ENCODE data around the gene MICOS13.

Gene MICOS13

DNA sequence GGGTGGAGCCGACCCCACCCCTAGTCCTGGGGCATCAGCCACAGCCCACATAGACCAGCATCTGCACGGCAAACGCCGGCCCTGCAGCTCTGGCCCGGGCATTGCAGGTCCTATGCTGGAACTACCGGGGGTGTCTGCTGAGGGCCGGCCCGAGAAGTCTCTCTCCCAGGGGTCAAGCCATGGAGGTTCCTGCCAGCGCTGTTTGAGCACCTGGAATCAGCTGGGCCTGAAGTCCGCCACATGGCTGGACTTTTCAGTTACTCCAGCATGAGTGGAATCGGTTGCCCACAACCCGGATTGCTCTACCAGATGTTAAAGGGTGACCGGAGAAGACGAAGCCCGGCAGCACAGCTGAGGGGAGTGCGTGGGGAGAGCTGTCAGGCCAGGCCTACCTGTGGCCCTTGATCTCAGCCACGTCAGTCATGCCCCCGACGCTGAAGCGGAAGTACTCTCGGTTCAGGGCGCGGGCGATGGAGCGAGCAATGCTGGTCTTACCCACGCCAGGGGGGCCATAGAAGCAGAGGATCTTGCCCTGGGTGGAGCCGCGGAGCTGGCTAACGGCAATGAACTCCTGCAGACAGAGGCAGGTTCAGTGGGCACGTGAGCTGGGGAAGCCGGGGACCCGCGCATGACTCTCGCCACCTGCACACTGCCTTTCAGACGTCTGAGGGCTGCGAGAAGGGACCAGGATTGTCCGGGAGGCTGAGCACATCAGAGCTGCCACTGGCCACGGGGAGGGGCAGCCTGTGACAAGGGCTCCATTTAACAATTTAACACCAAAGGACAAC, 18.5 kb upstream of the MICOS13 start:
- H3K27ac ChIP-seq = no peak overlapping the region
- TF ChIP-seq, protein P1, sequence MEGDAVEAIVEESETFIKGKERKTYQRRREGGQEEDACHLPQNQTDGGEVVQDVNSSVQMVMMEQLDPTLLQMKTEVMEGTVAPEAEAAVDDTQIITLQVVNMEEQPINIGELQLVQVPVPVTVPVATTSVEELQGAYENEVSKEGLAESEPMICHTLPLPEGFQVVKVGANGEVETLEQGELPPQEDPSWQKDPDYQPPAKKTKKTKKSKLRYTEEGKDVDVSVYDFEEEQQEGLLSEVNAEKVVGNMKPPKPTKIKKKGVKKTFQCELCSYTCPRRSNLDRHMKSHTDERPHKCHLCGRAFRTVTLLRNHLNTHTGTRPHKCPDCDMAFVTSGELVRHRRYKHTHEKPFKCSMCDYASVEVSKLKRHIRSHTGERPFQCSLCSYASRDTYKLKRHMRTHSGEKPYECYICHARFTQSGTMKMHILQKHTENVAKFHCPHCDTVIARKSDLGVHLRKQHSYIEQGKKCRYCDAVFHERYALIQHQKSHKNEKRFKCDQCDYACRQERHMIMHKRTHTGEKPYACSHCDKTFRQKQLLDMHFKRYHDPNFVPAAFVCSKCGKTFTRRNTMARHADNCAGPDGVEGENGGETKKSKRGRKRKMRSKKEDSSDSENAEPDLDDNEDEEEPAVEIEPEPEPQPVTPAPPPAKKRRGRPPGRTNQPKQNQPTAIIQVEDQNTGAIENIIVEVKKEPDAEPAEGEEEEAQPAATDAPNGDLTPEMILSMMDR (IDR thresholded peaks at IDR 0.05) = no peak
- DNase-seq (ENCODE audit: low spot score) = no peak
- no peak overlapping the region for H3K4me3 ChIP-seq

DNA sequence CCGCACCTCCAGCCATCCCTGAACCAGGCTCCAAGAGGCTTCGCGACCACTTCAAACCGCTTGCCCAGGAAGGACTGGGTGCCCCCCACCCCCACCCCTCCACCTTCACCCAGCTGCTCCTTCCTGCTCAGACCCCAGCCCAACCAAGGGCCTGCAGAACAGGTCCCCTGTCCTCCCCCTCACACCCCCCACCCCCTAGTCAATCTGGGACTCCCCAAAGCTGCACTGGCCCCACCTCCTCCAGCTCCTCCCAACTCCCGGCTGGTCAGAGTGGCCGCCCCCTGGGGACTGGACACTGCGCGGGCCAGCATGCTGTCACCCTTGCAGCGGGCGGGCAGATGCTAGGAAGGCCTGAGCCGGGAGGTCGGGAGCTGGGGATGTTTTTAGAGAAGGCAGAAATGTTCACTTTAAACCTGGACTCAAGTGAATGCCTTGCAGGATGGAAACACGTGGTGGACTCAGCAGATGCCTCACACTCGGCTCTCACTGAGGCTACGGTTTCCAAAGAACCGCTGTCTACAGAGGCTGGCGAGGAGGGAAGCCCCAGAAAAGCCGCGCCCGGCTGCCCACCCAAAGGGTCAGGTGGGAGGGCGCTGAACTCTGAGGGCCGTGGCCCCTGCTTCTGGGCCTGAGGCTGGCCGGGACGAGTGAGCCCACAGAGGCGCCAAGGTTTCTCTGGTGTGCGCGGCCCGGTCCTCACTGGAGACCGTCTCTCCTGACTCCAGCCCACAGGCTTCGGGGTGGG, 17.7 kb upstream of the MICOS13 start:
- no peak for DNase-seq (ENCODE audit: low spot score)
- no peak overlapping the region for H3K27ac ChIP-seq
- TF ChIP-seq, protein P1 (IDR thresholded peaks at IDR 0.05) = no peak

DNA sequence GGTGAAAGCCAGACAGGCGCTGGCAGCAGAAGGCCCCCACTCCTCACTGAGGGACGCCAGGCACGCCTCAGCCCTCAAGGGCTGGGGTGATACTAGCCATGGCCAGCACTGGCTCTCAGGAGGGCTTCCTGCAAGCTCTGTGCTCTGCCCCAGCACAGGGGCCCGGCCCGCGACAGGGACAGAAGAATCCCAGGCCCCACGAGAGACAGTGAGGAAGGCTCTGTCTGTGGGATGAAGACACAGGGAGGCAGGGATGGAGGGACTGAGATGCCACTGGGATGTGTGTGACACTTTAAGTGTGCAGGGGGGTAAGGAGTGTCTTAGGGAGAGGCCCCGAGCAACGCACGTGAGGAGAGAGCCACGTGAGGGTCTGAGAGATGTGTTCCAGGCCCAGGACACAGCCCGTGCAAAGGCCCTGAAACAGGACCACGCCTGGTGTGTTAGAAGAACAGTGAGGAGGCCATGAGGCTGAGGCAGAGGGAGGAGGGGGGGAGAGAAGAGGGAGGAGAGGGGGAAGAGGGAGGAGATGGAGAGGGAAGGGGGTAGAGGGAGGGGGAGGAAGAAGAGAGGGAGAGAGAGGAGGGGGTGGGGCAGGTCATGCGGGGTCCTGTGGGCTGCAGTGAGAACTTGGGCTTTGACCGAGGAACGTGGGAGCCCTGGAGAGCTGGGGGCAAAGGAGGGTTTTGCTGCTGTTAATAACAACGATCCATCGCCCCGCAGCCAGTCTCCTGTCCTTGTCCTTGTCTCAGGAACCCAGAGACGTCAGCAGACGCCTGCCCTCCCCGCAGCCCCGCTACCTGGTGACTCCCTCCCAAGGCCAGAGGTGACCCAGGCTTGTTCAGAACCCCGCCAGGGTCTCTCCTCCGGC, 16.9 kb upstream of the MICOS13 start:
- Histone ChIP-seq H3K4me3 (no peak overlapping the region), H3K27ac (no peak overlapping the region)
- TF ChIP-seq, protein P1 (IDR thresholded peaks at IDR 0.05) = no peak
- DNase-seq (ENCODE audit: low spot score) = peak; percentile 64

More for the DNA sequence above, 17.7 kb upstream of the MICOS13 start:
- no peak overlapping the region for H3K4me3 ChIP-seq

DNA sequence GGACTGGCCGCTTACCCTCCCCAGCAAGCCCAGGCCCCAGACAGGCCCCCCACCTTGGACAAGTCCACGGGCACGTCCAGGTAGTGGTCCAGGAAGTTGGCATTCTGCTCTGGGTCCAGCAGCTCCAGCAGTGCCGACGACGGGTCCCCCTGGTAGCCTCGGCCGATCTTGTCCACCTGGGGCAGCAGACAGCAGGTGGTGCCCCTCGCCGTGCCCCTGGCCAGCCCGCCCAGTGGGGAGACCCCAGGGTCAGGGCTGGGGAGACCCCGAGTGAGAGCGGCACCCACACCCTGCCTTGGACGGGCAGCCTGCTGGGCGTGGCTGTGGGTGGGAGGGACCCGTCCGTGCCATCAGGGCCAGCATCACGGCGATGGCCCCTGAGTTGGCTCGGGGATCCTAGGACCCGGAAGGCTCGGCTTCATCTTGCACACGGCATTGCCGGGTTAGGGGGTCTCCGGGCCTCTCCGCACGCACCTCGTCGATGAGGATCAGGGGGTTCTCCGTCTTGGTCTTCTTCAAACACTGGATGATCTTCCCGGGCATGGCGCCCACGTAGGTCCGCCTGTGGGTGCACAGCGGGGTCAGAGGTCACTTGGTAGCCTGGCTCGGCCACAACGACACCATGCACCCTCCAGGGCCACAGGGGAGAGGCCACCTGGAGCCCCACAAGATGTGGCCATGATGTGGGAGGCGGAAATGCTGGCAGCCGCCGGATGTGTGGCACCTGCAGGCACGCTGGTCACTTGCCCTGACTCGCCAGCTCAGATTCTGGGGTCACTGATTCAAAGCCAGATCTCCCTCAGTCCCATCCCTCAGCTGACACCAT, 16.1 kb upstream of the MICOS13 start:
- TF ChIP-seq, protein P1 (IDR thresholded peaks at IDR 0.05) = no peak
- no peak overlapping the region for H3K27ac ChIP-seq
- H3K4me3 ChIP-seq = no peak overlapping the region
- DNase-seq (ENCODE audit: low spot score) = no peak

DNA sequence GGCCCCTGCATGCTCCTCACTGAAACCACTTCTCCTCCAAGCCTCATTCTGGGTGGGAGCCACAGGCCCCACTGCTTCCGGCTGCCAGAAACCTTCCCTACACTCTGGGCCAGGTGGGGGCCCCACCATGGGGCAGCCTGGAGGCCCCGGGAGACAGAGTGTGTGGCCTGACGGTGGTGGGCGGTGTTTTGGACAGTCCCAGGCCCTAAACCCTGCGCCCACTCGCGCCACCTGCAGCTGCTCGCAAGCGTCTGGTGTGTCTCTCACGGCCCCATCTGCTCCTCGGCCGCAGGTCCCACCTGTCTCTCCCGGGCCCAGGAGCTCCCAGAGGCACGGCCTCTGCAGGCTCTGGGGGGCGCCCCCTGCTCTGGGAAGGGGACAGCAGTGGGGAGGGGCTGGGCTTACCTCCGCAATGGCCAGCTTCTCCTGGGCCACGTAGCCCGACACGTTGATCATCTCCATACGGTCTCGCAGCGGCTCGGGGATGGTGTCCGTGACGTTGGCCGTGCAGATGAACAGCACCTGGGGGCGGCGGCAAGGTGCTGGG, 15.4 kb upstream of the MICOS13 start:
- Histone ChIP-seq H3K27ac (no peak overlapping the region), H3K4me3 (no peak overlapping the region)
- TF ChIP-seq, protein P1 (IDR thresholded peaks at IDR 0.05) = no peak
- DNase-seq (ENCODE audit: low spot score) = peak; percentile 69
